Measurements from ENCODE around the gene PIGA. TPM values are rescaled to one million over a fixed set of nuclear protein-coding genes. Genes with fewer than 3 reads are reported as not detected.

PIGA gene
- total RNA-seq, 2 donors from 2014 or later, result 12.6 to 21.6 TPM

DNA sequence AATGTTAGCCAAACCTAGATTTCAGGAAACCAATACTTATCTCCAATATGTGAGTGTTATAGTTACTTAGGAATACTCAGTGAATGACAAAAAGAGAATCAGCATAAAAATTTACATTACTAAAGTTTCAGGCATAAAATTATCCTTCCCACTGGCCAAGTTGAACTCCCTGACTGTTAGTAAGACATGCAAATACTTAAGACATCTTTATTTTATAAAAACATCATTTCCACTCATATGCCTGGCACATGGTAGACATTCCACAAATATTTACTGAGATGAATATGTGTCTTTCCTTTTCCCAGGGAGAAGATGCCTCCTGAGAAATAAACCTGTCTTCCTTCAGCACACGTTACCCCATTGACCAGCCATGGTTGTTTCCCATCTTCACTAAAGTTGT is 41.6 kb upstream of the PIGA start:
- no peak overlapping the region for H3K27ac ChIP-seq (ENCODE audit: low read depth, low read length)
- no peaks in the 10 kb centered on the region for H3K9me3 Mint-ChIP-seq
- WGBS, 2 experiments (ENCODE audit: insufficient coverage in 1 of 2, insufficient read length in 1 of 2), result 100% methylated on average over 1 of the region's 1 CpG; no CpG with 5 or more reads in 1 of the 2 experiments
- peaks cover 5% of the 10 kb centered on the region for H3K4me1 Mint-ChIP-seq
- no peak overlapping the region for H3K4me3 ChIP-seq (ENCODE audit: low read length)
- no peak overlapping the region for H3K4me3 Mint-ChIP-seq
- H3K27me3 ChIP-seq (ENCODE audit: control insufficient read depth, insufficient read depth, low read length, poor library complexity, severe bottlenecking), result no peaks in the 10 kb centered on the region
- H3K9ac ChIP-seq (ENCODE audit: extremely low read depth, low read length, poor library complexity, severe bottlenecking), result no peak overlapping the region
- DNase-seq, result no peak
- TF ChIP-seq, protein P1, sequence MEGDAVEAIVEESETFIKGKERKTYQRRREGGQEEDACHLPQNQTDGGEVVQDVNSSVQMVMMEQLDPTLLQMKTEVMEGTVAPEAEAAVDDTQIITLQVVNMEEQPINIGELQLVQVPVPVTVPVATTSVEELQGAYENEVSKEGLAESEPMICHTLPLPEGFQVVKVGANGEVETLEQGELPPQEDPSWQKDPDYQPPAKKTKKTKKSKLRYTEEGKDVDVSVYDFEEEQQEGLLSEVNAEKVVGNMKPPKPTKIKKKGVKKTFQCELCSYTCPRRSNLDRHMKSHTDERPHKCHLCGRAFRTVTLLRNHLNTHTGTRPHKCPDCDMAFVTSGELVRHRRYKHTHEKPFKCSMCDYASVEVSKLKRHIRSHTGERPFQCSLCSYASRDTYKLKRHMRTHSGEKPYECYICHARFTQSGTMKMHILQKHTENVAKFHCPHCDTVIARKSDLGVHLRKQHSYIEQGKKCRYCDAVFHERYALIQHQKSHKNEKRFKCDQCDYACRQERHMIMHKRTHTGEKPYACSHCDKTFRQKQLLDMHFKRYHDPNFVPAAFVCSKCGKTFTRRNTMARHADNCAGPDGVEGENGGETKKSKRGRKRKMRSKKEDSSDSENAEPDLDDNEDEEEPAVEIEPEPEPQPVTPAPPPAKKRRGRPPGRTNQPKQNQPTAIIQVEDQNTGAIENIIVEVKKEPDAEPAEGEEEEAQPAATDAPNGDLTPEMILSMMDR (conservative IDR thresholded peaks at IDR 0.05), result no peak
- H3K4me1 ChIP-seq (ENCODE audit: control insufficient read depth, insufficient read depth, low read length), result no peaks in the 10 kb centered on the region
- H3K27me3 Mint-ChIP-seq (ENCODE audit: insufficient read depth), result no peaks in the 10 kb centered on the region
- no peaks in the 10 kb centered on the region for H3K9me3 ChIP-seq (ENCODE audit: control insufficient read depth, low read length)
- H3K27ac Mint-ChIP-seq, result no peak overlapping the region
- no peaks in the 10 kb centered on the region for H3K36me3 Mint-ChIP-seq (ENCODE audit: low read depth)
- no peaks in the 10 kb centered on the region for H3K36me3 ChIP-seq (ENCODE audit: control insufficient read depth, insufficient read depth, low read length)

DNA sequence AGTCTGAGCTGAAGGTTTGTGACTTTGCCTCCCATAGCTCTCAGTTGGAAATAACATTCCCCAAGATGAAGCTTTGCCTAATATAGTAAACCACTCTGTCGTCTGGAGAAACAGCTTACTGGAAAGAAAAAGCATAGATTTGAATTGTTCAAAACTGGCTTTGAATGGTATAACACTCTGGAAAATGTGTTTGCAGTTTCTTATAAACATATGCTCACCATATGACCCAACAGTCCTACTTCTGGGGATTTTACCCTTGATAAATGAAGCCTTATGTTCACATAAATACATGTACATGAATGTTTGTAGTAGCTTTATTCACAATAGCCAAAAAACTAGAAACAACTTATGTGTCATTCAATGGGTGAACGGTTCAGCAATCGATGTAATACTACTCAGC is 38.7 kb upstream of the PIGA start:
- H3K27me3 ChIP-seq (ENCODE audit: control insufficient read depth, insufficient read depth, low read length, poor library complexity, severe bottlenecking), result no peaks in the 10 kb centered on the region
- H3K4me3 Mint-ChIP-seq, result no peak overlapping the region
- H3K27ac ChIP-seq (ENCODE audit: low read depth, low read length), result no peak overlapping the region
- TF ChIP-seq, protein P1 (conservative IDR thresholded peaks at IDR 0.05), result no peak
- no peaks in the 10 kb centered on the region for H3K27me3 Mint-ChIP-seq (ENCODE audit: insufficient read depth)
- H3K9ac ChIP-seq (ENCODE audit: extremely low read depth, low read length, poor library complexity, severe bottlenecking), result no peak overlapping the region
- H3K36me3 ChIP-seq (ENCODE audit: control insufficient read depth, insufficient read depth, low read length), result no peaks in the 10 kb centered on the region
- H3K9me3 ChIP-seq (ENCODE audit: control insufficient read depth, low read length), result no peaks in the 10 kb centered on the region
- no peak overlapping the region for H3K27ac Mint-ChIP-seq
- no peak for DNase-seq
- no peaks in the 10 kb centered on the region for H3K9me3 Mint-ChIP-seq
- H3K4me3 ChIP-seq (ENCODE audit: low read length), result no peak overlapping the region
- H3K4me1 ChIP-seq (ENCODE audit: control insufficient read depth, insufficient read depth, low read length), result no peaks in the 10 kb centered on the region
- WGBS, 2 experiments (ENCODE audit: insufficient coverage in 1 of 2, insufficient read length in 1 of 2), result 86% methylated on average over 2 of the region's 3 CpGs; no CpG with 5 or more reads in 1 of the 2 experiments
- H3K36me3 Mint-ChIP-seq (ENCODE audit: low read depth), result no peaks in the 10 kb centered on the region
- peaks cover 5% of the 10 kb centered on the region for H3K4me1 Mint-ChIP-seq

DNA sequence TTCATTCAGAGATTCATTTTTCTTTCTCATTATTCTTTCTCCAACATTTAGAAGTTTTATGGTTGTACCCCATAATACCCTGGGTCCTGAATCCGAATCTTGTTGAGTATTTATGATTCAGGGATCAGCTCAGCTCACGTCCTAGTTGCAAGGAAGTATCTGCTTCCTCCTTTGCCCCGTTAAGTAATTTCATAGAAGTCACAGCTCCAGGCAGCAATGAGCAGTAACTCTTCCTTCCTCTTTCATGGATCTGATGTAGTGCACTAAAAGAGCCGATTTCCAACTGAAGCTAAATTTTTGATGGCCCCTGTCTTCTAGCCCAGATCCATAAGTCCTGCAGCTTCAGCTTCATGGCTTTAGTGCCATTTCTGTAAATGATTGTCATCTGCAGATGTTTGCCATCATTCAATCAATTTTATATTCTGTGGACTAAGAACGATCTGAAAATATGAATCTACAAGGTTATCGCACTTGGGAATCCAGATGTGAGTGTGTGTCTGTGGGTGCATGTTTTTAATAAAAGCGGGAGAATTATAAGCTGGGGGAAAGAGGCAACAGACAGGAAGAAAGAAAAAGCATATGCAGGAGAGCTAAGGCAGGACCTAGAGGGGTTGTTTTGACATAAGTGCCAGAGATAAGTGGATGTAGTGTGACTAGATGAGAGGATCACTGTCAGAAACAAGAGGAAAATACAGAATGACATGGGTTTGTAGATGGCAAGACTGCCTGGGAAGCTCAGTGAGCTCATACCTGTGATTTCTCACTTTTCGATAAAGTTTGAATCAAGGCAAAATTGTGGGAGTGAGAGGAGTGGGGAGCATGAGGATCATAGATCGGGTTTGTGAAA is 31.4 kb upstream of the PIGA start:
- no peaks in the 10 kb centered on the region for H3K27me3 Mint-ChIP-seq (ENCODE audit: insufficient read depth)
- no peaks in the 10 kb centered on the region for H3K36me3 ChIP-seq (ENCODE audit: control insufficient read depth, insufficient read depth, low read length)
- H3K4me3 Mint-ChIP-seq, result no peak overlapping the region
- no peak for DNase-seq
- no peak overlapping the region for H3K27ac ChIP-seq (ENCODE audit: low read depth, low read length)
- H3K36me3 Mint-ChIP-seq (ENCODE audit: low read depth), result no peaks in the 10 kb centered on the region
- H3K4me1 Mint-ChIP-seq, result no peaks in the 10 kb centered on the region
- H3K9me3 Mint-ChIP-seq, result no peaks in the 10 kb centered on the region
- no peak overlapping the region for H3K9ac ChIP-seq (ENCODE audit: extremely low read depth, low read length, poor library complexity, severe bottlenecking)
- WGBS, 2 experiments (ENCODE audit: insufficient coverage in 1 of 2, insufficient read length in 1 of 2), result 91 to 96% methylated on average over 6 to 9 of the region's 9 CpGs
- no peaks in the 10 kb centered on the region for H3K9me3 ChIP-seq (ENCODE audit: control insufficient read depth, low read length)
- no peak overlapping the region for H3K4me3 ChIP-seq (ENCODE audit: low read length)
- no peaks in the 10 kb centered on the region for H3K27me3 ChIP-seq (ENCODE audit: control insufficient read depth, insufficient read depth, low read length, poor library complexity, severe bottlenecking)
- no peak overlapping the region for H3K27ac Mint-ChIP-seq
- TF ChIP-seq, protein P1 (conservative IDR thresholded peaks at IDR 0.05), result no peak
- H3K4me1 ChIP-seq (ENCODE audit: control insufficient read depth, insufficient read depth, low read length), result no peaks in the 10 kb centered on the region

Measured in endodermal cell (in vitro differentiated cells).